Gastroesophageal sphincter (tissue), 3 donors: ENCODE data around the gene ZNF280B.

Experiments used
- CTCF ChIP-seq, 4 experiments: fragments of 200-600 bp in 2 of 4; fragments of 450-650 bp in 2 of 4; sonication (generic) in 1 of 4; IDR thresholded peaks; one replicate each; pipeline ENCODE4 v1.5.1; 2017 to 2019; ENCODE audit warnings: antibody characterized with exemption in 4 of 4, mild to moderate bottlenecking in 2 of 4, moderate library complexity in 2 of 4
- EP300 ChIP-seq: sonication (generic); formaldehyde crosslinking; IDR thresholded peaks from one replicate; pipeline ENCODE4 v1.6.1; 2017; ENCODE audit warnings: antibody characterized with exemption, mild to moderate bottlenecking
- POLR2A ChIP-seq, 2 donors: fragments of 450-650 bp; IDR thresholded peaks; one replicate each; pipeline ENCODE4 v1.6.1; 2017; ENCODE audit warnings: antibody characterized with exemption in 2 of 2, mild to moderate bottlenecking in 2 of 2, moderate library complexity in 1 of 2
- POLR2AphosphoS5 ChIP-seq: sonication (generic); formaldehyde crosslinking; IDR thresholded peaks from one replicate; pipeline ENCODE4 v1.6.1; 2017; ENCODE audit warnings: antibody characterized with exemption

- TF ChIP-seq POLR2A (IDR thresholded peaks at IDR 0.05) = no peak
- TF ChIP-seq CTCF (IDR thresholded peaks at IDR 0.05) = no peak
- no peak for TF ChIP-seq EP300
- TF ChIP-seq POLR2AphosphoS5 = no peak
Observed at GRCh38 chr22:22460060-22460459, 48.5 kb downstream of the ZNF280B start.
